ENCODE data around the gene ASB15. TPM values are rescaled to one million over a fixed set of nuclear protein-coding genes. Genes with fewer than 3 reads are reported as not detected.
A peak's percentile ranks its signal among the peaks of the same experiment; 100 is the strongest.

ASB15 gene
- total and polyA plus RNA-seq, 2 of the 4 experiments (the other 2 are of a cell fraction): not detected

- H3K27ac ChIP-seq (ENCODE audit: insufficient read depth, low read length): no peak overlapping the region
- dilution Hi-C loops (cut with HindIII; ENCODE audit: low sequenced_read_pairs, unreplicated experiment): no loop called here
- H2BK15ac ChIP-seq (ENCODE audit: low read depth, low read length): no peak overlapping the region
- no TSS peak for BruUV-seq (replicated peaks)
- no peak overlapping the region for H3K9ac ChIP-seq (ENCODE audit: low read depth, low read length)
- no peak overlapping the region for H2BK120ac ChIP-seq (ENCODE audit: low read depth, low read length)
- peaks cover 1% of the 10 kb centered on the region; the same call in 1 of the 2 replicates for H3K4me1 ChIP-seq (ENCODE audit: control insufficient read depth, insufficient read depth, low read length)
- no peak overlapping the region for H3K14ac ChIP-seq (replicated peaks; ENCODE audit: low read depth, low read length)
- no peak overlapping the region for H3K4ac ChIP-seq (ENCODE audit: low read depth, low read length)
- no peaks in the 10 kb centered on the region for H3K27me3 ChIP-seq (ENCODE audit: control insufficient read depth, insufficient read depth, low read length)
- ChIA-PET POLR2A (ENCODE audit: unreplicated experiment) (no interaction called here), CTCF (no interaction called here)
- no peak overlapping the region for H2AK9ac ChIP-seq (replicated peaks; ENCODE audit: low read depth, low read length, poor library complexity)
- H4K20me1 ChIP-seq (ENCODE audit: insufficient read depth, low read length): no peaks in the 10 kb centered on the region
- ATAC-seq (ENCODE audit: low read depth): no peak
- H3K36me3 ChIP-seq (ENCODE audit: control insufficient read depth, insufficient read depth, low read length): no peaks in the 10 kb centered on the region
- H2BK5ac ChIP-seq (ENCODE audit: low read depth, low read length, poor library complexity, severe bottlenecking): no peak overlapping the region
- H4K5ac ChIP-seq (ENCODE audit: low read depth, low read length): no peak overlapping the region; the same call in 1 of the 2 replicates
- H2AFZ ChIP-seq (replicated peaks; ENCODE audit: low read length, poor library complexity): no peak overlapping the region
- H3K9me3 ChIP-seq (ENCODE audit: control insufficient read depth, insufficient read depth, low read length): no peaks in the 10 kb centered on the region
- WGBS, 2 experiments (ENCODE audit: extremely low coverage in 2 of 2, insufficient read length in 1 of 2): no CpG with 5 or more reads among the region's 10 CpGs
- H2AK5ac ChIP-seq (ENCODE audit: low read depth, low read length): no peak overlapping the region
- H3K56ac ChIP-seq (ENCODE audit: extremely low read depth, insufficient read depth, low read length): no peak overlapping the region
- no peaks in the 10 kb centered on the region for H3K79me1 ChIP-seq (ENCODE audit: low read depth in 1 of 2, low read length in 2 of 2)
- no peak overlapping the region for H2BK20ac ChIP-seq (ENCODE audit: low read depth, low read length)
- intact Hi-C loops (cut with micrococcal nuclease): no loop called here
- H3K23ac ChIP-seq (ENCODE audit: low read depth, low read length): no peak overlapping the region
- H3K4me3 ChIP-seq (ENCODE audit: insufficient read depth, low read depth, low read length): no peak overlapping the region
- TF ChIP-seq MAZ (IDR thresholded peaks at IDR 0.05; ENCODE audit: borderline replicate concordance, low read depth, low read length): no peak
- TF ChIP-seq USF2 (IDR thresholded peaks at IDR 0.05; ENCODE audit: low read depth, low read length): no peak
- TF ChIP-seq BHLHE40 (IDR thresholded peaks at IDR 0.05; ENCODE audit: low read depth, low read length): no peak
- TF ChIP-seq RAD21 (IDR thresholded peaks at IDR 0.05; ENCODE audit: low read length): no peak
- in situ Hi-C loops (cut with MboI; ENCODE audit: low sequenced_read_pairs): no loop called here
- no peak overlapping the region for H4K91ac ChIP-seq (ENCODE audit: insufficient read depth, low read depth, low read length)
- no peak for DNase-seq
- no peak overlapping the region for H4K8ac ChIP-seq (ENCODE audit: low read depth in 2 of 2, low read length in 2 of 2)
- H3K9me1 ChIP-seq (ENCODE audit: insufficient read depth, low read length): no peaks in the 10 kb centered on the region
- no peak overlapping the region for H3K18ac ChIP-seq (ENCODE audit: low read depth, low read length)
- H3K4me2 ChIP-seq (ENCODE audit: low read depth, low read length): peak overlapping the region; percentile 21
Observed at GRCh38 chr7:123594813-123595241, 6.8 kb upstream of the ASB15 start.

All from IMR-90 (cell line).